Activated T-cell treated with anti-CD3 and anti-CD28 coated beads, Interleukin-2, amount 50 U/mL, for 72 hours (primary cell): ENCODE measurements around the gene AGAP2. TPM values are rescaled to one million over a fixed set of nuclear protein-coding genes. Genes with fewer than 3 reads are reported as not detected.
"Not testable (repeated sequence)": the region's sequence is repeated elsewhere in the genome, so short reads cannot be mapped to it uniquely, and the experiment has no call there.

Experiments
- ATAC-seq, 2 donors: fragments of 150-1000 bp; cut with Tn5 transposase; replicated peaks in 1 of 2; 2 replicates each; pipeline ENCODE4 v1.10.0; 2021; ENCODE audit warnings: moderate library complexity in 2 of 2, mild to moderate bottlenecking in 1 of 2
- DNase-seq, 2 donors: peaks; one replicate each; pipeline ENCODE4 v3.0.0; 2021 to 2022; ENCODE audit warnings: mixed read lengths in 1 of 2
- H3K27ac Mint-ChIP-seq: one replicate; pipeline ENCODE4 v1.8.0; 2022; ENCODE audit warnings: mild to moderate bottlenecking, moderate library complexity, mixed read lengths
- H3K27me3 Mint-ChIP-seq: one replicate; pipeline ENCODE4 v1.8.0; 2022; ENCODE audit warnings: low read depth, mixed read lengths
- H3K36me3 Mint-ChIP-seq, 2 donors: one replicate each; pipeline ENCODE4 v1.8.0; 2022; ENCODE audit warnings: mixed read lengths in 2 of 2, mild to moderate bottlenecking in 1 of 2; ENCODE audit not compliant: insufficient read depth in 2 of 2
- H3K4me1 Mint-ChIP-seq: one replicate; pipeline ENCODE4 v1.8.0; 2022; ENCODE audit warnings: low read depth, mixed read lengths
- H3K4me3 Mint-ChIP-seq, 2 donors: one replicate each; pipeline ENCODE4 v1.8.0; 2022; ENCODE audit warnings: mild to moderate bottlenecking in 2 of 2, mixed read lengths in 2 of 2, moderate library complexity in 2 of 2
- H3K9me3 Mint-ChIP-seq, 2 donors: one replicate each; pipeline ENCODE4 v1.8.0; 2022; ENCODE audit warnings: mixed read lengths in 2 of 2
- total RNA-seq, 2 donors: library from RNA; stranded (reverse); gene quantifications; one replicate each; pipeline ENCODE4 v1.2.3, GENCODE V29; 2022

Gene AGAP2
- total RNA-seq, 2 donors from 2014 or later, result 21.7 to 26.9 TPM

DNA sequence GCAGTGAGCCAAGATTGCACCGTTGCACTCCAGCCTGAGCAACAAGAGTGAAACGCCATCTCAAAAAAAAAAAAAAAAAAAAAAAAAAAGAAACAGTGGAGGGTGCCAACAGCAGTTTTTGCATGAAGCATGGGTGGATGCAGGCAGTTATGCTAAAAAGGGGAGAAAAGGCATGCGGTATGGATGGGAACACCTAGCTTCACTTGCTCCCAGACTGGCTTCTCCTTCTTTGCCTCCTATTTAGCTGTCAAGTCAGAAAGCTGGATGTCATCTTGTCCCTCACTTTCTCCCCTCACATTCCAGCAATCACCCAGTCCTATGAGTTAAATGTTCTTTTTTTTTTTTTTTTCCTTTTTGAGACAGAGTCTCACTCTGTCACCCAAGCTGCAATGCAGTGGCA lies 36.5 kb upstream of the AGAP2 start:
- Mint-ChIP-seq H3K27ac (no peak overlapping the region), H3K36me3 (peaks cover 6 to 11% of the 10 kb centered on the region in 2 donors), H3K9me3 (no peaks in the 10 kb centered on the region), H3K4me1 (peaks cover 32% of the 10 kb centered on the region), H3K4me3 (no peak overlapping the region), H3K27me3 (no peaks in the 10 kb centered on the region)
- no peak for DNase-seq
- ATAC-seq, result no peak

DNA sequence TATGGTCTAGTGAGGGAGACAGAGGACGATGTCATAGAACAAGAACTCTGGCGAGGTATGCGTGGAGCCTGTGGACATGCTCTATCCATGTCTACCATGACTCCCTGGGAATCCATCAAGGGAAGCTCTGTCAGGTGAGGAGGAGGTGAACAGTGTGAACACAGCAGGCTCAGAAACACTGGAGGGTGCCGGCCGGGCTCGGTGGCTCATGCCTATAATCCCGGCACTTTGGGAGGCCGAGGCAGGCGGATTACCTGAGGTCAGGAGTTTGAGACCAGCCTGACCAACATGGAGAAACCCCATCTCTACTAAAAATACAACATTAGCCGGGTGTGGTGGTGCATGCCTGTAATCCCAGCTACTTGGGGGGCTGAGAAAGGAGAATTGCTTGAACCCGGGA lies 36.1 kb upstream of the AGAP2 start:
- H3K27ac Mint-ChIP-seq, H3K27me3 Mint-ChIP-seq, H3K9me3 Mint-ChIP-seq, H3K4me3 Mint-ChIP-seq, ATAC-seq, DNase-seq: not testable (repeated sequence)
- Mint-ChIP-seq H3K36me3 (peaks cover 6 to 15% of the 10 kb centered on the region in 2 donors), H3K4me1 (peaks cover 36% of the 10 kb centered on the region)

DNA sequence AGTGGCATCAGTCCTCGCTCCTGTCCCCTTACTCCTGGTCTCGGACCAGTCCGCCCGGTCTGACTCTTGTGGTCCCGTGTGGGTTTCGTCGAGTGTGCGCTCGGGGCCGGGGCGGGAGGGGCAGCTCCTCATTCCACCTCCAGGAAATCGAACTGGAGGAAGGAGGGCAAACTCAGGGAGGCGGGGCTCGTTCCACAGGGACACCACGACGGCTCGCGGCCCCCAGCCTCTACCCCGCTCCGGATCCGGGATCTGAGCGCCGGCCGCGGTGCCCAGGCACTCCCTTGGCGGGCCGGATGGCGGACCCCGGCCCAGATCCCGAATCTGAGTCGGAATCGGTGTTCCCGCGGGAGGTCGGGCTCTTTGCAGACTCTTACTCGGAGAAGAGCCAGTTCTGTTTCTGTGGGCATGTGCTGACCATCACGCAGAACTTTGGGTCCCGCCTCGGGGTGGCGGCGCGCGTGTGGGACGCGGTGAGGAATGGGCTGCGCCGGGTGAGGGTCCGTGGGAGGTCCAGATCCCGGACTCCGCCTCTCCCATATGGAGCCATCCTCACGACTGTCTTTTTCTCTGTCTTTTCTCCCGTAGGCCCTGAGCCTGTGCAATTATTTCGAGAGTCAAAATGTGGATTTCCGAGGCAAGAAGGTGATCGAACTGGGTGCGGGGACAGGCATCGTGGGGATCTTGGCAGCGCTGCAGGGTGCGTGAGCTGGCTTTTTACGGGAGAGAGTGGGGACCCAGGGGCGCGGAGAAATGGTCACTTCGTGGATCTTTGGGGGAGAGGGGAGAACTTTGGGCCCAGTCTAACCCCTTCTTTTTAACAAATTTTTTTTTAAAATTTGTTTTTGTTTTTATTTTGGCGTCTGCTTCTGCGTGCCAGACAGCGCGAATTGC lies 34.1 kb upstream of the AGAP2 start, which contains the start of gene EEF1AKMT3:
Gene EEF1AKMT3, plus strand, starts transcription at position 186 of the 894 bp plus-strand sequence. Its CDS starts 111 bp downstream, at position 297.
- ATAC-seq (peak; percentile 37 to 58), DNase-seq (peak; percentile 38 to 47)
- H3K4me1 Mint-ChIP-seq, result peaks cover 36% of the 10 kb centered on the region
- peak within 1 kb of the TSS; percentile 83 to 100 for H3K4me3 Mint-ChIP-seq
- peak within 1 kb of the TSS; percentile 82 for H3K27ac Mint-ChIP-seq
- H3K9me3 Mint-ChIP-seq, result no peaks in the 10 kb centered on the region
- no peaks in the 10 kb centered on the region for H3K27me3 Mint-ChIP-seq
- peaks cover 5 to 17% of the 10 kb centered on the region in 2 donors for H3K36me3 Mint-ChIP-seq

DNA sequence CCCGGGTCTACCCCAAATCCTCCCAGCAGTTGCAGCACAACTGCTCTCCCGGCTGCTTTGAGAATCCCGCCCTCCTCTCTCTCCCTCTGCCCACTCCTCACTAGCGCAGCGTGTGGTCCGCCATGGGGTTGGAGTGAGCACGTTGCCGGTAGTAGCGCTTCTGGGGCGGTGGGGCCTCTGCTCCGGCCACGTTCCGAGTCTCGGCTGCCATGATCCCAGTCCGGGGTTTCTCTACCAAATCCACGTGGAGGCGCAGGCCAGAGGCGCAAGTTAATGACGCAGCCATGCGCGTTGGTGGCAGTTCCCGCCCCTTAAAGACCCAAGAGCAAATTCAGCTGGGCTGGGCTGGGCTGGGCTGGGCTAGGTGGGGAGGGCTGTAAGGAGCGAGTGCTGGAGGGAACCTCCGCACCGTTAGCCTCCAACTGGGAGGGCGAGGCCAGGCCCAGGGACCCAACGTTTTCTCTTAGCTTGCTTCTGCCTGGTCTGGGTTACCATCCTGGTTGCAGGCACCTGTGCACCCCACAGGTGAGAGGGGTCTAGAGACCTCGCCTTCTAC lies 33.4 kb upstream of the AGAP2 start, which contains the start of gene METTL1:
Gene METTL1, minus strand, starts transcription at position 233 of the 556 bp plus-strand sequence. Its CDS starts 22 bp downstream, at position 211.
- Mint-ChIP-seq H3K27ac (peak within 1 kb of the TSS; percentile 82), H3K27me3 (no peaks in the 10 kb centered on the region), H3K9me3 (no peaks in the 10 kb centered on the region), H3K4me3 (peak within 1 kb of the TSS; percentile 83 to 100), H3K36me3 (peaks cover 5 to 17% of the 10 kb centered on the region in 2 donors), H3K4me1 (peaks cover 36% of the 10 kb centered on the region)
- DNase-seq (peak; percentile 91 to 93), ATAC-seq (peak; percentile 91 to 92)

DNA sequence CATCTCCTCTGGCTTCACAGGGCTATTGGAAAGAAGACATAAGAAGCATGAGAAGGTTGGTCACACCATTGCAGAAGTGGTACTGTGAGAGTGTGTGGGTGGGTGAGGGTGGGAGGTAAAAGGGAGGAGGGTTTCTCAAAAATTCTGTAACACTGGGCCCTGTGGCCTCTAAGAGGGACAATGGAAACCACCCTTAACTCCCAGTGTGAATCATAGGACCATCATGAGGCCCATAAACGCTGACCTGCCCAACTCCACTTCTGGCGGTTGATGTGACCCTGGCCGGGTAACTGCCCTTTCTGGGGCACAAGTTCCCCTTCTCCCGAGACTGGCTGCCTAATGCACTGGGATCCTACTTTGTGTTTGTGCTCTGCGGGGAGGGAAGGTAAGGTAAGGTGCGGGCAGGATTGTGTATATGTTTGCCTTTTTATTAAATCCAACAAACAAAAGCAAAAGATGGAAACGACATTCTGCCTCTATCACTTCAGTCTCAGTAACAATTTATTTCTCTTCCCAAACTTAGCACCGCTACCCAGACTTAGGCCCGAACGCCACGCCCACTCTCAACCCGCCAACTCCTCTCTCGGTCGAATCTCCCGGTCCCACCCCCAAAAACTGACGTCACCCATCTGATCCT lies 32.8 kb upstream of the AGAP2 start:
- Mint-ChIP-seq H3K9me3 (no peaks in the 10 kb centered on the region), H3K4me1 (peaks cover 41% of the 10 kb centered on the region), H3K27ac (peak overlapping the region; percentile 82), H3K36me3 (peaks cover 5 to 17% of the 10 kb centered on the region in 2 donors), H3K4me3 (peak overlapping the region; percentile 83 to 100), H3K27me3 (no peaks in the 10 kb centered on the region)
- DNase-seq (peak; percentile 88 to 92), ATAC-seq (peak; percentile 71 to 75)

DNA sequence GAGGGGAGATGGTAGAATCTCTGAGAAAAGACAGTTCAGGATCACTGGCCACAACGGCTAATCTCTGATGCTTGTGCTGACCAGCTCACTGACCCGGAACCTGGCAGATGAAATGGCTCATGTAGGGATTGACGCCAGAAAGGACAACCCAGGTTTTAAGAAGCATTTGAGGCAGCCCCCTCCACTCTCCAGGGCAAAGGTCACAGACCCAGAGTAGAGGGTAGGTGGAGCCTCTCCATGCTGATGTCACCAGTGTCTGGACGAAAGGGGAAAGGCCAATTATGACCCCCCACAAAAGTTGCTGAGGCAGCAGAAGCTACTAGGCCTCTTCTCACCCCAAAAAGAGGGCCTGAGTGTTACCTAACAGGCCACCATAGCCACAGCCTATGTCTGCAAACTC lies 32.2 kb upstream of the AGAP2 start:
- no peak for ATAC-seq
- Mint-ChIP-seq H3K9me3 (no peaks in the 10 kb centered on the region), H3K4me1 (peaks cover 44% of the 10 kb centered on the region), H3K4me3 (peak overlapping the region; percentile 40 to 83), H3K36me3 (peaks cover 3 to 15% of the 10 kb centered on the region in 2 donors), H3K27ac (no peak overlapping the region), H3K27me3 (no peaks in the 10 kb centered on the region)
- DNase-seq, result no peak

DNA sequence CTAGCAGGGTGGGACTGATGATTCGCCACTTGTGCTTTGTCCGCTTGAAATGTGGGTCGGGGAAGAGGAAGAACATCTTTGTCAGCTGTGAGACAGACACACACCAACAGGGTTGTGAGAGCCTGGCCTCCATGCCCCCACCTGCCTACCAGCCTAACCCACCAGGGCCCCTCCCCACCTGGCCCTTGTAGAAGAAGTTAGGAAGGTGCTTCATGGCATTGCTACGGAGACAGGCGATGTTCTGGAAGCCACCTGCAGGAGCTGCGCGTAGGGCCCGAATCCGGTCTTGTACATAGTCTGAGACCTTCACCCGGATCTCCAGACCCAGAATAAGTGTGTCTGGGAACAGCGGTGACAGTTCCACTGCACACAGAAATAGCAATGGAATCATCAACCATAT lies 31.1 kb upstream of the AGAP2 start:
- H3K4me3 Mint-ChIP-seq, result peak overlapping the region; percentile 5 to 15
- no peak overlapping the region for H3K27ac Mint-ChIP-seq

DNA sequence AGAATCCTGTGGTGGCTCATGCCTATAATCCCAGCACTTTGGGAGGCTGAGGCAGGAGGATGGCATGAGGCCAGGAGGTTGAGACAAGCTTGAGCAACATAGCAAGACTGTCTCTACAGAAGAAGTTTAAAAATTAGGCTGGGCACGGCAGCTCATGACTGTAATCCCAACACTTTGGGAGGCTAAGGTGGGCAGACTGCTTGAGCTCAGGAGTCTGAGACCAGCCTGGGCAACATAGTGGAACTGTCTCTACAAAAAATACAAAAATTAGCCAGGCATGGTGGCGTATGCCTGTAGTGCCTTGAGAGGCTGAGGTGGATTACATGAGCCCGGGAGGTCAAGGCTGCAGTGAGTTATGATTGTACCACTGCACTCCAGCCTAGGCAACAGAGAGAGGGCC lies 29.3 kb upstream of the AGAP2 start:
- peaks cover 55% of the 10 kb centered on the region for H3K4me1 Mint-ChIP-seq
- peaks cover 0 to 19% of the 10 kb centered on the region in 2 donors for H3K36me3 Mint-ChIP-seq
- no peaks in the 10 kb centered on the region for H3K27me3 Mint-ChIP-seq
- no peak overlapping the region for H3K27ac Mint-ChIP-seq
- ATAC-seq (no peak), DNase-seq (no peak)
- H3K4me3 Mint-ChIP-seq, result no peak overlapping the region
- no peaks in the 10 kb centered on the region for H3K9me3 Mint-ChIP-seq

More for the DNA sequence above, 31.1 kb upstream of the AGAP2 start:
- H3K27me3 Mint-ChIP-seq, result no peaks in the 10 kb centered on the region
- DNase-seq (no peak), ATAC-seq (no peak)
- no peaks in the 10 kb centered on the region for H3K9me3 Mint-ChIP-seq
- peaks cover 52% of the 10 kb centered on the region for H3K4me1 Mint-ChIP-seq
- H3K36me3 Mint-ChIP-seq, result peaks cover 0 to 15% of the 10 kb centered on the region in 2 donors

DNA sequence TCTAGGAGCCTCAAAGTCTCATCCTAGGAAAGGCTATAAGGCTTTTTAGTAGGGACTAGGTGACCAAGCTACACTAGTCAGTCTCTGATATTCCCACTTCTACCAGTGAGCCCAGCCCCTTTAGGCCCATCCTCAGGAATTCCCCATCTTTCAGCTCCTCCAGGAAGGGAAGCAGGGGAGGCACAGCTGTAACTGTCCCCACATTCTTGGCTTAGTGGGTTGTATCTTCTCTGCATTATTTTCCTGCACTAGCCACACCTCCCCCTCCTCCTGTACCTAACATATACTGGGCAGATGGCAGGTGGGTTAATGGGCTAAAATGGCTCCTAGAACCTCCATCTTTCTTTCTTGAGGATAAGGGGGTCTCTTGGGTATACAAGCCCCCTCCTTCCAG lies 28.8 kb upstream of the AGAP2 start:
- ATAC-seq (no peak), DNase-seq (no peak)
- H3K4me1 Mint-ChIP-seq, result peaks cover 52% of the 10 kb centered on the region
- H3K4me3 Mint-ChIP-seq, result peak overlapping the region; percentile 5 to 89
- no peak overlapping the region for H3K27ac Mint-ChIP-seq
- no peaks in the 10 kb centered on the region for H3K27me3 Mint-ChIP-seq
- no peaks in the 10 kb centered on the region for H3K9me3 Mint-ChIP-seq
- H3K36me3 Mint-ChIP-seq, result peaks cover 0 to 18% of the 10 kb centered on the region in 2 donors

DNA sequence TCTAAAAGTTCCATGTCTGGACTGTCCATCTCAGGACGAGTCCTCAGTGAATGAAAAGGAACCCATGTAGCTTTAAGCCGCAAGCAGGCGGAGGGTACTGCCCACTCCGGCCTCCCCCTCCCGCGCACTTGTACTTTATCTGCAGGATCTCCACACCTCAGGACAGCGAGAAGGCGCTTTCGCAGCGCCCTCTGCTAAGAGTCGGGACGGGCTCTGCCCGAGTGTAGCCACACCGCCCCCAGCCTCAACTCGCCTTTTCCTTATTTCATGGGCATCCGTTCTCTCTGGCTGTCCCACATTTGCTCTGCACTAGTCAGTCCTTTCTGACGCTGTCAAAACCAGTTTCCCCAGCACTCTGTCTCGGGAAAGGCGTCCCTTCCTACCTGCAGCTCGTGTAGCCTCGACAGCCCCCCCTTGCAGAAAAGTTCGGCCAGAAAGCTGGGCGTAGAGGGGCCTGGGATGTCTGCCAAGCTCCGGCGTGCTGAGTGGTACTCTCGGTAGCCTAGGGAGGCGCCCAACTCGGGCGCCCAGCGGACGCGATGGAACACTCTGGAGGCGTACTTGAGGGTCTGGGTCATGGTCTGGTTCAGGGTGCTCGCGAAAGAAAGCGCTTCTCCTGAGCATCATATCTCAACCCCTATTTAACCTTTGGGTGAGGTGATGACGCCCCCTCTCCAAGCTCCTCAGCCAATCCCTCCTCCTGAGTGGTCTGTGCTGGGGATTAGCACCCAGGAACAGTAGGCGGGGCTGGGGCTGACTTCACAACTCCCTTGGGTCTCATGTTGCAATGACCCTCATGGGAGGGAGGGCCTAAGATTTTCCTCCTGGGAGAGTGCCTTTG lies 28.1 kb upstream of the AGAP2 start, which contains the start of gene CYP27B1:
Gene CYP27B1, minus strand, starts transcription at position 615 of the 841 bp plus-strand sequence. Its CDS starts 37 bp downstream, at position 578.
- no peaks in the 10 kb centered on the region for H3K9me3 Mint-ChIP-seq
- ATAC-seq (peak in 1 of 2 donors; percentile 20), DNase-seq (peak in 1 of 2 donors; percentile 30)
- H3K36me3 Mint-ChIP-seq, result peaks cover 0 to 16% of the 10 kb centered on the region in 2 donors
- no peaks in the 10 kb centered on the region for H3K27me3 Mint-ChIP-seq
- H3K27ac Mint-ChIP-seq, result peak within 1 kb of the TSS; percentile 39
- H3K4me3 Mint-ChIP-seq, result peak within 1 kb of the TSS; percentile 89 to 90
- peaks cover 49% of the 10 kb centered on the region for H3K4me1 Mint-ChIP-seq

DNA sequence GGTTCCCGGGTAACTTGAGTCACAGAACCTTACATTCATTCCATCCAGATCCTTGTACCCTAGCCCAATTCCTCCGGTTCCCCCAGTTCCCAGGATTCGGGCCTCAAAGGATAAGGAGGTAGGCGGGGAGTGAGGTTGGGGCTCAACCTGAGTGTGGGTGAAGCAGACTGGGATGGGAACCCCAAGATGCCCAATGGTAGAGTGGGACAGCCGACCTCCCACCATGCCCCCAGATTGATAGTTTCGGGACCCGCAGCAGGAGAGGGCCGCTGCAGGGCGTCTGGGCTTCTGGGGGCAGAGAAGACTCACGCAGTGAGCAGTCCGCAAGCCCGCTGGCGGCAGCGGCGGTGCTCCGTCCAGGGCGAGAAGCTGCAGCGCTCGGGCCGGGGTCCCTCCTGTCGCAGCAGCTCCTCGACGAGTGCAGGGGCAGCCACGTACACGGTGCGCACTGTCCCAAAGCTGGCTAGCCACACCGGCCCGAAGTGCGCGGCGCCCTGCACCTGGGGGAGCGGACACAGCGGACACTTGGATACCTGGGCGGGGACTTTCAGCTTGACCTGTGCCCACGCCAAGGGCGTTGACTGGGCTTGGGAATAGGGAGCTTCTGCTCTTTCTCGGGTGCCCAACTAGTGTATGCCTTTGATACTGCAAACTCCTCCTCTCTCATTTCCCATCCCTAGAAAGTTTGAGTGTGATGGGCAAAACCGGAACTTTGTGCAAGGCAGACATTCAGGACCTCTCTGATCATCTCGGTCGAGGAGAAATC lies 27.3 kb upstream of the AGAP2 start:
- Mint-ChIP-seq H3K9me3 (no peaks in the 10 kb centered on the region), H3K27ac (peak overlapping the region; percentile 31), H3K27me3 (no peaks in the 10 kb centered on the region), H3K36me3 (peaks cover 0 to 14% of the 10 kb centered on the region in 2 donors), H3K4me3 (peak overlapping the region; percentile 89 to 90), H3K4me1 (peaks cover 41% of the 10 kb centered on the region)
- ATAC-seq (peak; percentile 19 to 34), DNase-seq (peak; percentile 28 to 30)
